Hepatocyte (in vitro differentiated cells): Measurements from ENCODE around the gene CCR5. TPM values are rescaled to one million over a fixed set of nuclear protein-coding genes. Genes with fewer than 3 reads are reported as not detected.

Experiments
- DNase-seq: peaks from one replicate; pipeline ENCODE4 v3.0.0-alpha.2; 2016; ENCODE audit warnings: low spot score
- H2AFZ ChIP-seq: fragments of 200-600 bp; sonication (generic); 2 replicates; pipeline ENCODE4 v1.6.0; 2016; ENCODE audit warnings: antibody characterized with exemption, mild to moderate bottlenecking
- H3K27ac ChIP-seq: fragments of 200-600 bp; sonication (generic); 2 replicates; pipeline ENCODE4 v1.5.1; 2016; ENCODE audit warnings: mild to moderate bottlenecking
- H3K27me3 ChIP-seq: fragments of 200-600 bp; sonication (generic); 2 replicates; pipeline ENCODE4 v1.6.1; 2016
- H3K36me3 ChIP-seq: fragments of 200-600 bp; sonication (generic); replicated peaks from 2 replicates; pipeline ENCODE4 v1.5.1; 2016; ENCODE audit warnings: low read depth; ENCODE audit not compliant: insufficient read depth
- H3K4me1 ChIP-seq: fragments of 200-600 bp; sonication (generic); 2 replicates; pipeline ENCODE4 v1.5.1; 2016; ENCODE audit warnings: mild to moderate bottlenecking, moderate library complexity; ENCODE audit not compliant: insufficient read depth
- H3K4me2 ChIP-seq: fragments of 200-600 bp; sonication (generic); 2 replicates; pipeline ENCODE4 v1.6.0; 2016
- H3K4me3 ChIP-seq: fragments of 200-600 bp; sonication (generic); 2 replicates; pipeline ENCODE4 v1.5.1; 2016; ENCODE audit warnings: mild to moderate bottlenecking
- H3K79me2 ChIP-seq: fragments of 200-600 bp; sonication (generic); 2 replicates; pipeline ENCODE4 v1.6.0; 2017; ENCODE audit warnings: mild to moderate bottlenecking
- H3K9me2 ChIP-seq: fragments of 200-600 bp; sonication (generic); replicated peaks from 2 replicates; pipeline ENCODE4 v1.6.0; 2017; ENCODE audit warnings: mild to moderate bottlenecking; ENCODE audit not compliant: insufficient read depth
- H3K9me3 ChIP-seq: fragments of 200-600 bp; sonication (generic); 2 replicates; pipeline ENCODE4 v1.5.1; 2016; ENCODE audit warnings: low read depth, mild to moderate bottlenecking
- H4K20me1 ChIP-seq: fragments of 200-600 bp; sonication (generic); 2 replicates; pipeline ENCODE4 v1.6.0; 2016; ENCODE audit warnings: mild to moderate bottlenecking; ENCODE audit not compliant: insufficient read depth, poor library complexity, severe bottlenecking
- EZH2 ChIP-seq: fragments of 200-600 bp; sonication (generic); IDR thresholded peaks from 2 replicates; pipeline ENCODE4 v1.6.1; 2016; ENCODE audit warnings: antibody characterized with exemption, mild to moderate bottlenecking, borderline replicate concordance
- EZH2phosphoT487 ChIP-seq: fragments of 200-600 bp; sonication (generic); IDR thresholded peaks from one replicate; pipeline ENCODE4 v1.6.1; 2018; ENCODE audit warnings: antibody characterized with exemption, mild to moderate bottlenecking, low read depth, moderate library complexity; ENCODE audit not compliant: unreplicated experiment, severe bottlenecking
- WGBS: methylation state at CpG from one replicate; pipeline ENCODE4 v1.1.6; 2016; ENCODE audit warnings: low lambda C conversion rate; ENCODE audit errors: missing lambda C conversion rate; 5-methylcytosine and 5-hydroxymethylcytosine counted together
- polyA plus RNA-seq: library from polyadenylated mRNA; unstranded; fragments of >200 nt; fragmentation: Nextera tagmentation; extraction: Ambion mirVana; gene quantifications from 2 replicates; pipeline ENCODE4 v1.2.1, GENCODE V29; 2016
- total RNA-seq: library from RNA; depleted of rRNA; stranded (reverse); fragments of >200 nt; gene quantifications from 2 replicates; pipeline ENCODE4 v1.2.3, GENCODE V29; 2014
- TF ChIP-seq, protein P1 (sequence below): fragments of 200-600 bp; sonication (generic); IDR thresholded peaks from 2 replicates; pipeline ENCODE4 v1.5.1; 2016; ENCODE audit warnings: antibody characterized with exemption, mild to moderate bottlenecking; ENCODE audit not compliant: poor library complexity

CCR5 gene
- total and polyA plus RNA-seq, 2 experiments from 2014 or later: 0.07 TPM; not detected in 1

DNA sequence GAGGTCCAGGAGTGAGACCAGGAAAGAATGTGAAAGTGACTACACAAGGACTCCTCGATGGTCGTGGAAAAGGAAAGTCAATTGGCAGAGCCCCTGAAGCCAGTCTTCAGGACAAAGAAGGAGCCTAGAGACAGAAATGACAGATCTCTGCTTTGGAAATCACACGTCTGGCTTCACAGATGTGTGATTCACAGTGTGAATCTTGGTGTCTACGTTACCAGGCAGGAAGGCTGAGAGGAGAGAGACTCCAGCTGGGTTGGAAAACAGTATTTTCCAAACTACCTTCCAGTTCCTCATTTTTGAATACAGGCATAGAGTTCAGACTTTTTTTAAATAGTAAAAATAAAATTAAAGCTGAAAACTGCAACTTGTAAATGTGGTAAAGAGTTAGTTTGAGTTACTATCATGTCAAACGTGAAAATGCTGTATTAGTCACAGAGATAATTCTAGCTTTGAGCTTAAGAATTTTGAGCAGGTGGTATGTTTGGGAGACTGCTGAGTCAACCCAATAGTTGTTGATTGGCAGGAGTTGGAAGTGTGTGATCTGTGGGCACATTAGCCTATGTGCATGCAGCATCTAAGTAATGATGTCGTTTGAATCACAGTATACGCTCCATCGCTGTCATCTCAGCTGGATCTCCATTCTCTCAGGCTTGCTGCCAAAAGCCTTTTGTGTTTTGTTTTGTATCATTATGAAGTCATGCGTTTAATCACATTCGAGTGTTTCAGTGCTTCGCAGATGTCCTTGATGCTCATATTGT lies 10.8 kb upstream of the CCR5 start:
- Histone ChIP-seq H3K36me3 (no peaks in the 10 kb centered on the region), H3K4me2 (no peak overlapping the region), H3K4me3 (no peak overlapping the region), H3K27me3 (peaks cover 5% of the 10 kb centered on the region), H3K9me2 (no peaks in the 10 kb centered on the region), H2AFZ (no peak overlapping the region), H4K20me1 (no peaks in the 10 kb centered on the region), H3K79me2 (no peaks in the 10 kb centered on the region), H3K4me1 (peaks cover 3% of the 10 kb centered on the region), H3K27ac (no peak overlapping the region), H3K9me3 (no peaks in the 10 kb centered on the region)
- WGBS: 80% methylated on average over 11 of the region's 11 CpGs
- DNase-seq: no peak
- TF ChIP-seq EZH2 (no peak), EZH2phosphoT487 (no peak)
- TF ChIP-seq, protein P1, sequence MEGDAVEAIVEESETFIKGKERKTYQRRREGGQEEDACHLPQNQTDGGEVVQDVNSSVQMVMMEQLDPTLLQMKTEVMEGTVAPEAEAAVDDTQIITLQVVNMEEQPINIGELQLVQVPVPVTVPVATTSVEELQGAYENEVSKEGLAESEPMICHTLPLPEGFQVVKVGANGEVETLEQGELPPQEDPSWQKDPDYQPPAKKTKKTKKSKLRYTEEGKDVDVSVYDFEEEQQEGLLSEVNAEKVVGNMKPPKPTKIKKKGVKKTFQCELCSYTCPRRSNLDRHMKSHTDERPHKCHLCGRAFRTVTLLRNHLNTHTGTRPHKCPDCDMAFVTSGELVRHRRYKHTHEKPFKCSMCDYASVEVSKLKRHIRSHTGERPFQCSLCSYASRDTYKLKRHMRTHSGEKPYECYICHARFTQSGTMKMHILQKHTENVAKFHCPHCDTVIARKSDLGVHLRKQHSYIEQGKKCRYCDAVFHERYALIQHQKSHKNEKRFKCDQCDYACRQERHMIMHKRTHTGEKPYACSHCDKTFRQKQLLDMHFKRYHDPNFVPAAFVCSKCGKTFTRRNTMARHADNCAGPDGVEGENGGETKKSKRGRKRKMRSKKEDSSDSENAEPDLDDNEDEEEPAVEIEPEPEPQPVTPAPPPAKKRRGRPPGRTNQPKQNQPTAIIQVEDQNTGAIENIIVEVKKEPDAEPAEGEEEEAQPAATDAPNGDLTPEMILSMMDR: no peak

DNA sequence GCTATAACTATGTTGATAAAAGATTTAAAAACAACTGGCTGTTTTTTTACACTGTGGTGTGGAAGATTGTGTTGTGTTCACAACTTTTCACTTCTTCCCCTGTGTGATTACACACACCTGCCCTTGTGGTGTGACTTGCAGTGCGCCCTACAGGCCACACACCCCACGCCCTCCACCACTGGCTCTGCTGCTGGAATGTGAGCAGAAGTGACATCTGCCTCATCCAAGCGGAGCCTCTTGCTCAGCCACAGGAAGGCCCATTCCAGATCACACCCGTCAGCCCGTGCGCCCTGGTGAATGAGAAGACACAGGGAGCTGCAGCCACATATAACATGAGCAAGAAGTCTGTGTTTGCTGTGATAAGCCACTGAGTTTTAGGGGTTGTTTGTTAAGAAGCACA lies 9.8 kb upstream of the CCR5 start:
- H3K4me3 ChIP-seq: no peak overlapping the region
- H3K9me3 ChIP-seq: no peaks in the 10 kb centered on the region
- H3K4me2 ChIP-seq: no peak overlapping the region
- no peak overlapping the region for H2AFZ ChIP-seq
- H3K9me2 ChIP-seq: no peaks in the 10 kb centered on the region
- H3K79me2 ChIP-seq: no peaks in the 10 kb centered on the region
- H3K27me3 ChIP-seq: peaks cover 5% of the 10 kb centered on the region
- no peaks in the 10 kb centered on the region for H4K20me1 ChIP-seq
- H3K27ac ChIP-seq: no peak overlapping the region
- peaks cover 3% of the 10 kb centered on the region for H3K4me1 ChIP-seq
- WGBS: 54% methylated on average over 6 of the region's 6 CpGs
- no peaks in the 10 kb centered on the region for H3K36me3 ChIP-seq
- TF ChIP-seq EZH2 (no peak), EZH2phosphoT487 (no peak)
- TF ChIP-seq, protein P1: no peak
- DNase-seq: no peak

DNA sequence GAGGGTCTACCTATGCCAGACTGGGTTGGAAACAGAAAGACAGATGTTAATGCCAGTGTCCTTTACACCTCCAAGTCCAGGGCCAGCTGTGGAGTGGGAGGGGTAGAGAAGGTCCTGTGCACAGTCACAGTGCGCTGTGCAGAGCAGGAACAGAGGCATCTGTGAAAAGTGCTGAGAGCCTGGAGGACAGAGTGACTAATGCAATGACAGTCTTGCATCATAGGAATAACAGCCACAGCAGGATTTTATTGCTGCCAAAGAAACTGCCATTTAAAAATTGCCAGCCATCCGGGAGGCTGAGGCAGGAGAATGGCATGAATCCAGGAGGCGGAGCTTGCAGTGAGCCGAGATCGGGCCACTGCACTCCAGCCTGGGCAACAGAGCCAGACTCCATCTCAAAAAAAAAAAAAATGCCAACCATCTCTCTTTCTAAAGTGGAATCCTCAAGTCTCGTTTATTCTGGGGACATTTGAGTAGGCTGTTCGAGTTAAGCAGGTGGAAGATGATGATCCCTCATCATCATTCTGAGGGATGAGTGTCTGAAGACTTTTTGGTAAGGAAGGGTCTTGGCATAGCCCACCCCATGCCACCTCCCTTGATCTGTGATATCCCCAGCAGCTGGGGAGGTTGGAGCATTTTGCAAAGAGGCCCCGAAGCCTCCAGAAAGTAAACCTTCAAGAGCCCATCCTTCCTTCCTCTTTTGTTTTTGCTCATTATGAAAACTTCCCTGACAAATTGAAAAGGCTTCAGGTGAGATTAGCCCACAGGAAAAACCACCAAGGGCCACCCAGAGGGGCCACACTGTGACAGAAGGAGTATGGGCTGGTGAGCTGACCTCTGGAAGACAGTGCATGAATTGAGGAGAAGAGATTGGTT lies 9.1 kb upstream of the CCR5 start:
- Histone ChIP-seq H4K20me1 (no peaks in the 10 kb centered on the region), H3K9me3 (no peaks in the 10 kb centered on the region), H3K4me2 (no peak overlapping the region), H3K79me2 (no peaks in the 10 kb centered on the region), H3K9me2 (no peaks in the 10 kb centered on the region), H3K27me3 (peaks cover 5% of the 10 kb centered on the region), H3K4me1 (peaks cover 3% of the 10 kb centered on the region), H3K4me3 (no peak overlapping the region), H3K27ac (no peak overlapping the region), H2AFZ (no peak overlapping the region), H3K36me3 (no peaks in the 10 kb centered on the region)
- peak; percentile 66 for DNase-seq
- 73% methylated on average over 8 of the region's 8 CpGs for WGBS
- TF ChIP-seq, protein P1: no peak
- TF ChIP-seq EZH2phosphoT487: no peak
- no peak for TF ChIP-seq EZH2
